B cell (primary cell): ENCODE measurements around the gene SCFD2. TPM values are rescaled to one million over a fixed set of nuclear protein-coding genes. Genes with fewer than 3 reads are reported as not detected.

Experiments
- ATAC-seq: fragments of 200-7000 bp; cut with Tn5 transposase; one replicate; pipeline ENCODE4 v1.10.0; 2021; ENCODE audit warnings: low read depth, mild to moderate bottlenecking, moderate number of reproducible peaks, moderate library complexity
- CTCF ChIA-PET: fragments of 350-600 bp; sonication (Branson Sonifier 250); formaldehyde crosslinking; loops from one replicate; lab custom pipeline; 2021; ENCODE audit warnings: antibody characterized with exemption, inconsistent platforms; lab: Charles Lee
- POLR2A ChIA-PET: fragments of 350-600 bp; sonication (Branson Sonifier 250); formaldehyde crosslinking; loops from one replicate; lab custom pipeline; 2021; ENCODE audit warnings: antibody characterized with exemption; lab: Charles Lee
- DNase-seq: peaks from one replicate; pipeline ENCODE4 v3.0.0; 2013
- H2AFZ ChIP-seq: 2 replicates; pipeline ENCODE4 v1.6.1; 2012; ENCODE audit warnings: mild to moderate bottlenecking, low read depth, low read length; ENCODE audit not compliant: insufficient read depth, poor library complexity, severe bottlenecking
- H3K27ac ChIP-seq, 2 donors: 1 replicate in 1 of 2; 2 replicates in 1 of 2; pipeline ENCODE4 v1.5.1; 2012 to 2013; ENCODE audit warnings: low read length in 2 of 2, mild to moderate bottlenecking in 2 of 2, moderate library complexity in 1 of 2
- H3K27me3 ChIP-seq, 4 experiments: fragments of 200-600 bp in 1 of 4; sonication (generic) in 1 of 4; replicated peaks in 1 of 4; 1 replicate in 2 of 4; 2 replicates in 2 of 4; pipeline versions ENCODE4 v1.6.1 to v1.7.0; 2013 to 2016; ENCODE audit warnings: low read length in 3 of 4, mild to moderate bottlenecking in 2 of 4, mixed read lengths in 1 of 4, moderate library complexity in 1 of 4; ENCODE audit not compliant: insufficient read depth in 4 of 4, control insufficient read depth in 3 of 4; ENCODE audit errors: control extremely low read depth in 1 of 4
- H3K36me3 ChIP-seq, 2 experiments: replicated peaks in 1 of 2; 1 replicate in 1 of 2; 2 replicates in 1 of 2; pipeline versions ENCODE4 v1.6.1 to v1.7.1; 2013; ENCODE audit warnings: low read length in 1 of 2; ENCODE audit not compliant: insufficient read depth in 2 of 2, control insufficient read depth in 1 of 2; ENCODE audit errors: control extremely low read depth in 1 of 2, extremely low read depth in 1 of 2
- H3K4me1 ChIP-seq, 2 donors: fragments of 200-600 bp in 1 of 2; sonication (generic) in 1 of 2; 1 replicate in 1 of 2; 2 replicates in 1 of 2; pipeline versions ENCODE4 v1.5.1 to v1.6.1; 2013 to 2017; ENCODE audit warnings: low read length in 2 of 2; ENCODE audit not compliant: control insufficient read depth in 2 of 2, insufficient read depth in 2 of 2
- H3K4me2 ChIP-seq: replicated peaks from 2 replicates; pipeline ENCODE3; 2012; ENCODE audit warnings: mild to moderate bottlenecking, low read depth, low read length; ENCODE audit not compliant: poor library complexity, severe bottlenecking
- H3K4me3 ChIP-seq, 5 experiments: fragments of 200-600 bp in 1 of 5; sonication (generic) in 1 of 5; 1 replicate in 3 of 5; 2 replicates in 2 of 5; pipeline versions ENCODE4 v1.5.1 to v1.7.0; 2011 to 2016; ENCODE audit warnings: low read length in 4 of 5, mild to moderate bottlenecking in 4 of 5, low read depth in 2 of 5, control low read depth in 1 of 5, moderate library complexity in 1 of 5; ENCODE audit not compliant: insufficient read depth in 1 of 5; ENCODE audit errors: control extremely low read depth in 1 of 5, extremely low read depth in 1 of 5
- H3K79me2 ChIP-seq: fragments of 200-600 bp; sonication (generic); one replicate; pipeline ENCODE4 v1.6.0; 2016; ENCODE audit warnings: low read length; ENCODE audit not compliant: control insufficient read depth, insufficient read depth
- H3K9ac ChIP-seq: fragments of 200-600 bp; sonication (generic); 2 replicates; pipeline ENCODE4 v1.6.1; 2017; ENCODE audit warnings: mild to moderate bottlenecking, low read length, moderate library complexity
- H3K9me3 ChIP-seq, 3 donors: one replicate each; pipeline versions ENCODE4 v1.6.1 to v1.7.1; 2013; ENCODE audit warnings: low read length in 2 of 3; ENCODE audit not compliant: control insufficient read depth in 2 of 3, insufficient read depth in 1 of 3; ENCODE audit errors: control extremely low read depth in 1 of 3
- H4K20me1 ChIP-seq: 2 replicates; pipeline ENCODE4 v1.6.0; 2012; ENCODE audit warnings: mild to moderate bottlenecking, low read length; ENCODE audit not compliant: insufficient read depth, control insufficient read depth, poor library complexity, severe bottlenecking
- H3K27ac Mint-ChIP-seq: one replicate; pipeline ENCODE4 v1.8.0; 2021; ENCODE audit warnings: mixed read lengths
- H3K27me3 Mint-ChIP-seq: one replicate; pipeline ENCODE4 v1.8.0; 2021; ENCODE audit warnings: mixed read lengths
- H3K4me1 Mint-ChIP-seq: one replicate; pipeline ENCODE4 v1.8.0; 2021; ENCODE audit warnings: mixed read lengths
- H3K4me3 Mint-ChIP-seq: one replicate; pipeline ENCODE4 v1.8.0; 2021; ENCODE audit warnings: mixed read lengths
- H3K9me3 Mint-ChIP-seq: one replicate; pipeline ENCODE4 v1.8.0; 2022; ENCODE audit warnings: mixed read lengths; ENCODE audit not compliant: insufficient read depth
- EZH2 ChIP-seq: IDR thresholded peaks from 2 replicates; pipeline ENCODE4 v1.6.1; 2012; ENCODE audit warnings: borderline replicate concordance, low read depth, mild to moderate bottlenecking, moderate library complexity, low read length; ENCODE audit not compliant: insufficient read depth, poor library complexity, severe bottlenecking
- WGBS: methylation state at CpG from one replicate; pipeline ENCODE4 v1.1.5; 2013; ENCODE audit warnings: missing lambda C conversion rate; ENCODE audit not compliant: insufficient coverage; 5-methylcytosine and 5-hydroxymethylcytosine counted together
- intact Hi-C: fragments of 100-400 bp; cut with micrococcal nuclease; formaldehyde crosslinking; loops from one replicate; pipeline ENCODE4 v1.10.0; 2022
- polyA plus RNA-seq: library from polyadenylated mRNA; depleted of rRNA; stranded (reverse); fragments of >200 nt; gene quantifications from 2 replicates; pipeline ENCODE4 v1.2.3, GENCODE V29; 2012
- total RNA-seq, 2 donors: library from RNA; stranded (reverse); fragments of 120-200 nt in 1 of 2; gene quantifications; 1 replicate in 1 of 2; 2 replicates in 1 of 2; pipeline versions ENCODE4 v1.2.3 to v1.2.4, GENCODE V29; 2013 to 2022
- TF ChIP-seq, protein P1 (sequence below): fragments of 200-600 bp; IDR thresholded peaks from one replicate; pipeline ENCODE4 v1.8.0; 2022; ENCODE audit warnings: antibody characterized with exemption, mild to moderate bottlenecking

SCFD2 gene
- total and polyA plus RNA-seq, 2 donors (not counting 1 experiment from before 2014, with no cell fraction given): 12.8 to 20.4 TPM

DNA sequence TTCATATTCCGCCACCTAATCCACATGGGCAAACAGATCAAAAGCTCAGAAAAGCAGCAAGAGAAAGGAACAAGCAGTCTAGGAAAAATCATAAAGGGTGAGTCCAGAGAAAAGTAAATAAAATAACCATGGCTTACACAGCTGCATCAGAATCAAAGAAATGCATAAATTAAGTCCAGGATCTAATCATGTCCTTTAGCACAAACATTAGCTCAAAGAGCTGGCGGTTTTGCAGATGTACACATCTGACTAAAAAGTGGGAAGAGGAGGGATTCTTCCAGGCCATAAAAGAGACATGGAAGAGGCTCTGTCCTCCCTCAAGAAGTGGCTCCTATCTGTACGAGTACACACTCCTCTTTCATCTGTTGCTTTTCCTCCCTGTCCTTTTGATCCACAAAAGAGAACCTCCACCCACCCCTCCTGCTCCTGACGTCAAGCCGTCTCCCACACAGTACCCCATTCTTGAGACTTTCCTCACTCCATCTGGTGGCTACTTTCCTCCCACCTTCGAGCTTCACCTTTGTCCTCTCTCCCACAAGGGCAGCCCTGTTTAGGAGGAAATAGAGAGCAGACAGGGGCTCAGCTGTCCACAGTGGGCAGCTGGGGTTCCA is 411.2 kb downstream of the SCFD2 start:
- no peak overlapping the region for H3K27ac ChIP-seq
- H3K79me2 ChIP-seq: no peaks in the 10 kb centered on the region
- H3K9ac ChIP-seq: no peak overlapping the region
- no peak overlapping the region for H2AFZ ChIP-seq
- no peaks in the 10 kb centered on the region for H3K27me3 ChIP-seq
- H3K4me2 ChIP-seq: no peak overlapping the region
- Mint-ChIP-seq H3K4me1 (no peaks in the 10 kb centered on the region), H3K4me3 (no peak overlapping the region), H3K9me3 (no peaks in the 10 kb centered on the region), H3K27ac (no peak overlapping the region), H3K27me3 (no peaks in the 10 kb centered on the region)
- ChIA-PET CTCF (no interaction called here), POLR2A (no interaction called here)
- H3K4me1 ChIP-seq: no peaks in the 10 kb centered on the region
- TF ChIP-seq EZH2: no peak
- TF ChIP-seq, protein P1, sequence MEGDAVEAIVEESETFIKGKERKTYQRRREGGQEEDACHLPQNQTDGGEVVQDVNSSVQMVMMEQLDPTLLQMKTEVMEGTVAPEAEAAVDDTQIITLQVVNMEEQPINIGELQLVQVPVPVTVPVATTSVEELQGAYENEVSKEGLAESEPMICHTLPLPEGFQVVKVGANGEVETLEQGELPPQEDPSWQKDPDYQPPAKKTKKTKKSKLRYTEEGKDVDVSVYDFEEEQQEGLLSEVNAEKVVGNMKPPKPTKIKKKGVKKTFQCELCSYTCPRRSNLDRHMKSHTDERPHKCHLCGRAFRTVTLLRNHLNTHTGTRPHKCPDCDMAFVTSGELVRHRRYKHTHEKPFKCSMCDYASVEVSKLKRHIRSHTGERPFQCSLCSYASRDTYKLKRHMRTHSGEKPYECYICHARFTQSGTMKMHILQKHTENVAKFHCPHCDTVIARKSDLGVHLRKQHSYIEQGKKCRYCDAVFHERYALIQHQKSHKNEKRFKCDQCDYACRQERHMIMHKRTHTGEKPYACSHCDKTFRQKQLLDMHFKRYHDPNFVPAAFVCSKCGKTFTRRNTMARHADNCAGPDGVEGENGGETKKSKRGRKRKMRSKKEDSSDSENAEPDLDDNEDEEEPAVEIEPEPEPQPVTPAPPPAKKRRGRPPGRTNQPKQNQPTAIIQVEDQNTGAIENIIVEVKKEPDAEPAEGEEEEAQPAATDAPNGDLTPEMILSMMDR: no peak
- H3K36me3 ChIP-seq: no peaks in the 10 kb centered on the region
- H3K4me3 ChIP-seq: no peak overlapping the region
- intact Hi-C loops: no loop called here
- H4K20me1 ChIP-seq: no peaks in the 10 kb centered on the region
- WGBS: 100% methylated on average over 3 of the region's 6 CpGs
- no peaks in the 10 kb centered on the region for H3K9me3 ChIP-seq
- ATAC-seq: no peak
- no peak for DNase-seq

DNA sequence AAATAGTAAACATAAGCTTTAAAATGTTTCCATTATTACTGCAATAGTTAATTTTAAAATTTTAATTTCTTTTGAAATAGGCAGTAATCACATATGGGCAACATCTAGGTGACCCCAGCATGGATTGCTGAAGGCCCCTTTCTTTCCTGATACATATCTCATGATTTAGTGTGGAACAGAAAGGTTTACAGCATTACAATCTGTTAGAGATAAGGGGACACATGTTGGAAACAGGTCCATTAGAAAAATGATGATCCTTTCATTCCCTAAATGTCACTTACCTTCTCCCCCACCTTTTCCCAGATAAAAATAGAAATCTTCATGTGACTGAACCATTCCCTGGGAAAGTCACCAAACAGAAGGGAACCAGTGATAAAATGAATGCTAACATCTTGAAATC is 413.3 kb downstream of the SCFD2 start:
- Mint-ChIP-seq H3K27ac (no peak overlapping the region), H3K27me3 (no peaks in the 10 kb centered on the region), H3K4me3 (no peak overlapping the region), H3K9me3 (no peaks in the 10 kb centered on the region), H3K4me1 (no peaks in the 10 kb centered on the region)
- ChIA-PET POLR2A (no interaction called here), CTCF (interaction anchor here (1.4 kb wide), 1 partner anchor 41 kb away, joined by 5 read pairs; no protein-coding TSS in a partner anchor)
- ATAC-seq: no peak
- no peak for DNase-seq
- no peaks in the 10 kb centered on the region for H4K20me1 ChIP-seq
- H3K4me3 ChIP-seq: no peak overlapping the region
- H3K36me3 ChIP-seq: no peaks in the 10 kb centered on the region
- no peak overlapping the region for H2AFZ ChIP-seq
- H3K9me3 ChIP-seq: no peaks in the 10 kb centered on the region
- TF ChIP-seq EZH2: no peak
- TF ChIP-seq, protein P1: no peak
- no peaks in the 10 kb centered on the region for H3K79me2 ChIP-seq
- no peaks in the 10 kb centered on the region for H3K27me3 ChIP-seq
- no peak overlapping the region for H3K4me2 ChIP-seq
- H3K27ac ChIP-seq: no peak overlapping the region
- intact Hi-C loops: no loop called here
- no peak overlapping the region for H3K9ac ChIP-seq
- no peaks in the 10 kb centered on the region for H3K4me1 ChIP-seq
